ENCODE data around the gene P2RX1.

DNA sequence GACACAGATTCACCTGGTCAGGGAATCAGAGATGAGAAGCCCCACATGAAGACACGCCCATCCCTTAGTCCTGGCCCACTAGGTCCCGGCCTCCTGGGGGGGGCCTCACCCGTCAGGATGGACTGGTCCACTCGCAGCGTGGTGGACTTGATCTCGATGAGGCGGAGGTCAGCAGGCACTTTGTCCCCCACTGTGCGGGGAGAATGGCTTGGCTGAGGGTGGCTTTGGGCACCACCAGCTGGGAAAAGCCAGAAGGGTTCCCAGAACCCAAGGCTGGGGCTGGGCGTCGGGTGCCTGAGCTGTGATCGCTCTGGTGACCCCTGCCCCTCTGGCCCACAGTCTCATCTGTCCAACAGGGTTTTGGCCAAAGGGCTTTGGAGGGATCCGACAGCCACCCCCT, 34.3 kb upstream of the P2RX1 start:
- TF ChIP-seq, protein P1, sequence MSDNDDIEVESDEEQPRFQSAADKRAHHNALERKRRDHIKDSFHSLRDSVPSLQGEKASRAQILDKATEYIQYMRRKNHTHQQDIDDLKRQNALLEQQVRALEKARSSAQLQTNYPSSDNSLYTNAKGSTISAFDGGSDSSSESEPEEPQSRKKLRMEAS (IDR thresholded peaks at IDR 0.05; ENCODE audit: low read depth, low read length), result no peak
- TF ChIP-seq CTCF (IDR thresholded peaks at IDR 0.05; ENCODE audit: low read depth, low read length) (no peak), POLR2A (IDR thresholded peaks at IDR 0.05; ENCODE audit: extremely low read depth, insufficient read length) (no peak)
